Effector CD8-positive, alpha-beta T cell (primary cell): Measurements from ENCODE around the gene SHMT1.
A peak's percentile ranks its signal among the peaks of the same experiment; 100 is the strongest.
"Not testable (repeated sequence)": the region's sequence is repeated elsewhere in the genome, so short reads cannot be mapped to it uniquely, and the experiment has no call there.

Experiments
- DNase-seq: peaks from one replicate; lab custom pipeline; 2025; lab: John Stamatoyannopoulos, UW

SHMT1 gene

GRCh38 chr17:18326039-18326438, 37.3 kb downstream of the SHMT1 start:
- DNase-seq, result no peak

GRCh38 chr17:18324140-18325050, 39.0 kb downstream of the SHMT1 start:
- no peak for DNase-seq

- no peak for DNase-seq
Measured at GRCh38 chr17:18323507-18324139, 39.7 kb downstream of the SHMT1 start.

- DNase-seq, result no peak
Measured at GRCh38 chr17:18323007-18323406, 40.3 kb downstream of the SHMT1 start.

GRCh38 chr17:18322522-18322921, 40.8 kb downstream of the SHMT1 start:
- no peak for DNase-seq

- no peak for DNase-seq
Measured at GRCh38 chr17:18321309-18321708, 42.0 kb downstream of the SHMT1 start.

- DNase-seq, result no peak
Measured at GRCh38 chr17:18320301-18320700, 43.0 kb downstream of the SHMT1 start.

GRCh38 chr17:18319604-18320256, 43.6 kb downstream of the SHMT1 start:
- DNase-seq, result no peak

GRCh38 chr17:18318771-18319450, 44.4 kb downstream of the SHMT1 start:
- DNase-seq, result no peak

- DNase-seq, result no peak
Measured at GRCh38 chr17:18318117-18318516, 45.2 kb downstream of the SHMT1 start.

- DNase-seq, result no peak
Measured at GRCh38 chr17:18315961-18316360, 47.4 kb downstream of the SHMT1 start.

- DNase-seq, result no peak
Measured at GRCh38 chr17:18315562-18315922, 47.8 kb downstream of the SHMT1 start.

GRCh38 chr17:18314731-18315561, 48.4 kb downstream of the SHMT1 start, which contains the start of the genes SMCR8 and TOP3A:
TSS of gene SMCR8 (plus strand) at chr17:18315293. CDS start at chr17:18315790, 497 bp downstream.
TSS of gene TOP3A (minus strand) at chr17:18314994. CDS start at chr17:18314778, 216 bp downstream.
- DNase-seq, result peak; percentile 94

GRCh38 chr17:18314059-18314730, 49.2 kb downstream of the SHMT1 start:
- no peak for DNase-seq

- no peak for DNase-seq
Measured at GRCh38 chr17:18309202-18309601, 54.1 kb downstream of the SHMT1 start.

- DNase-seq, result not testable (repeated sequence)
Measured at GRCh38 chr17:18303206-18303605, 60.1 kb downstream of the SHMT1 start.

- no peak for DNase-seq
Measured at GRCh38 chr17:18300725-18301480, 62.4 kb downstream of the SHMT1 start.

GRCh38 chr17:18298061-18298460, 65.3 kb downstream of the SHMT1 start:
- DNase-seq, result not testable (repeated sequence)

- DNase-seq, result no peak
Measured at GRCh38 chr17:18291718-18292540, 71.4 kb downstream of the SHMT1 start.
